GM23338 (cell line): Measurements from ENCODE around the gene FZD4. TPM values are rescaled to one million over a fixed set of nuclear protein-coding genes. Genes with fewer than 3 reads are reported as not detected.

ENCODE experiments used
- ATAC-seq: fragments of 200-7000 bp; cut with Tn5 transposase; 3 replicates; pipeline ENCODE4 v1.9.1; 2020
- DNase-seq: peaks from one replicate; pipeline ENCODE4 v3.0.0-alpha.2; 2015; ENCODE audit warnings: low spot score
- H2AFZ ChIP-seq: fragments of 200-600 bp; sonication (generic); 2 replicates; pipeline ENCODE4 v1.8.0; 2016; ENCODE audit warnings: antibody characterized with exemption, mild to moderate bottlenecking, moderate library complexity
- H3F3A ChIP-seq: fragments of 200-600 bp; sonication (generic); replicated peaks from 2 replicates; pipeline ENCODE4 v1.8.0; 2017; ENCODE audit warnings: antibody characterized with exemption, mixed run types, low read depth
- H3K27ac ChIP-seq: fragments of 200-600 bp; sonication (generic); 2 replicates; pipeline ENCODE4 v1.6.1; 2016; ENCODE audit warnings: low read depth
- H3K27me3 ChIP-seq: fragments of 200-600 bp; sonication (generic); 2 replicates; pipeline ENCODE4 v1.8.0; 2016; ENCODE audit warnings: mild to moderate bottlenecking, mixed run types, moderate library complexity; ENCODE audit not compliant: insufficient read depth
- H3K36me3 ChIP-seq: fragments of 200-600 bp; sonication (generic); 2 replicates; pipeline ENCODE4 v1.8.0; 2016; ENCODE audit warnings: mild to moderate bottlenecking; ENCODE audit not compliant: insufficient read depth
- H3K4me1 ChIP-seq: fragments of 200-600 bp; sonication (generic); 2 replicates; pipeline ENCODE4 v1.8.0; 2016; ENCODE audit warnings: mild to moderate bottlenecking, moderate library complexity; ENCODE audit not compliant: insufficient read depth
- H3K4me2 ChIP-seq: fragments of 200-600 bp; sonication (generic); 2 replicates; pipeline ENCODE4 v1.7.1; 2017; ENCODE audit warnings: mixed run types
- H3K4me3 ChIP-seq: fragments of 200-600 bp; sonication (generic); 2 replicates; pipeline ENCODE4 v1.6.1; 2016; ENCODE audit warnings: mixed run types
- H3K79me2 ChIP-seq: fragments of 200-600 bp; sonication (generic); replicated peaks from 2 replicates; pipeline ENCODE4 v1.8.0; 2017; ENCODE audit warnings: mild to moderate bottlenecking; ENCODE audit not compliant: insufficient read depth
- H3K9me2 ChIP-seq: fragments of 200-600 bp; sonication (generic); 2 replicates; pipeline ENCODE4 v1.8.0; 2017; ENCODE audit not compliant: insufficient read depth
- H4K20me1 ChIP-seq: fragments of 200-600 bp; sonication (generic); replicated peaks from 2 replicates; pipeline ENCODE4 v1.8.0; 2017; ENCODE audit warnings: mild to moderate bottlenecking; ENCODE audit not compliant: insufficient read depth
- H3K27ac Mint-ChIP-seq: 2 replicates; pipeline ENCODE4 v1.8.0; 2020; ENCODE audit warnings: inconsistent platforms, mild to moderate bottlenecking, moderate library complexity, mixed read lengths
- H3K27me3 Mint-ChIP-seq: 3 replicates; pipeline ENCODE4 v1.8.0; 2022; ENCODE audit warnings: low read depth, mild to moderate bottlenecking, moderate library complexity, mixed read lengths, inconsistent platforms; ENCODE audit not compliant: insufficient read depth, poor library complexity
- H3K36me3 Mint-ChIP-seq: 3 replicates; pipeline ENCODE4 v1.8.0; 2021; ENCODE audit warnings: low read depth, mild to moderate bottlenecking, inconsistent platforms, moderate library complexity, mixed read lengths
- H3K4me1 Mint-ChIP-seq: 3 replicates; pipeline ENCODE4 v1.8.0; 2020; ENCODE audit warnings: mild to moderate bottlenecking, inconsistent platforms, mixed read lengths
- H3K4me3 Mint-ChIP-seq: 3 replicates; pipeline ENCODE4 v1.8.0; 2021; ENCODE audit warnings: moderate library complexity, mild to moderate bottlenecking, inconsistent platforms, mixed read lengths
- H3K9me3 Mint-ChIP-seq: 3 replicates; pipeline ENCODE4 v1.8.0; 2020; ENCODE audit warnings: moderate library complexity, mild to moderate bottlenecking, inconsistent platforms, mixed read lengths
- CREB1 ChIP-seq: fragments of 250-450 bp; sonication (Bioruptor Pico); IDR thresholded peaks from 2 replicates; pipeline ENCODE4 v1.5.0; 2020; ENCODE audit warnings: low read depth, mild to moderate bottlenecking, moderate library complexity
- EZH2 ChIP-seq: fragments of 200-600 bp; sonication (generic); IDR thresholded peaks from one replicate; pipeline ENCODE4 v1.8.0; 2017; ENCODE audit warnings: antibody characterized with exemption, mild to moderate bottlenecking, low read depth; ENCODE audit not compliant: unreplicated experiment
- EZH2phosphoT487 ChIP-seq: fragments of 200-600 bp; sonication (generic); IDR thresholded peaks from one replicate; pipeline ENCODE4 v1.8.1; 2018; ENCODE audit warnings: antibody characterized with exemption; ENCODE audit not compliant: unreplicated experiment
- JUNB ChIP-seq: IDR thresholded peaks from one replicate; pipeline ENCODE4 v1.6.1; 2016; ENCODE audit warnings: antibody characterized with exemption; ENCODE audit not compliant: unreplicated experiment
- NANOG ChIP-seq: IDR thresholded peaks from 2 replicates; pipeline ENCODE4 v1.6.1; 2016; ENCODE audit warnings: antibody characterized with exemption, borderline replicate concordance
- POLR2AphosphoS5 ChIP-seq: IDR thresholded peaks from 2 replicates; pipeline ENCODE4 v1.6.1; 2016; ENCODE audit warnings: antibody characterized with exemption, low read depth
- STAT1 ChIP-seq: IDR thresholded peaks from one replicate; pipeline ENCODE4 v1.6.1; 2016; ENCODE audit warnings: antibody characterized with exemption; ENCODE audit not compliant: unreplicated experiment
- ZNF114 ChIP-seq: fragments of 250-450 bp; sonication (Bioruptor Pico); IDR thresholded peaks from 2 replicates; pipeline ENCODE4 v1.5.0; 2020; ENCODE audit warnings: mild to moderate bottlenecking, moderate library complexity
- ZNF331 ChIP-seq: fragments of 250-450 bp; sonication (Bioruptor Pico); IDR thresholded peaks from 2 replicates; pipeline ENCODE4 v1.5.0; 2020; ENCODE audit warnings: low read depth, mild to moderate bottlenecking, moderate library complexity
- polyA plus RNA-seq: library from polyadenylated mRNA; unstranded; fragments of >200 nt; fragmentation: Nextera tagmentation; extraction: Ambion mirVana; gene quantifications from 2 replicates; pipeline ENCODE4 v1.2.1, GENCODE V29; 2016
- total RNA-seq: library from RNA; depleted of rRNA; stranded (reverse); fragments of >200 nt; shearing (Covaris generic); gene quantifications from 2 replicates; pipeline ENCODE4 v1.2.3, GENCODE V29; 2014
- TF ChIP-seq, protein P1 (sequence below): IDR thresholded peaks from one replicate; pipeline ENCODE4 v1.6.1; 2018; ENCODE audit warnings: antibody characterized with exemption; ENCODE audit not compliant: unreplicated experiment
- TF ChIP-seq, protein P2 (sequence below), 2 experiments: fragments of 200-600 bp in 1 of 2; sonication (generic) in 1 of 2; conservative IDR thresholded peaks; 2 replicates each; pipeline versions ENCODE4 v1.5.1 to v1.6.1; 2016 to 2017; ENCODE audit warnings: antibody characterized with exemption in 2 of 2, low read depth in 2 of 2, mild to moderate bottlenecking in 2 of 2, moderate library complexity in 1 of 2
- TF ChIP-seq, protein P3 (sequence below): IDR thresholded peaks from 2 replicates; pipeline ENCODE4 v1.6.1; 2016; ENCODE audit warnings: antibody characterized with exemption
- TF ChIP-seq, protein P4 (sequence below): fragments of 250-450 bp; sonication (Bioruptor Pico); IDR thresholded peaks from 2 replicates; pipeline ENCODE4 v1.5.0; 2020; ENCODE audit warnings: mild to moderate bottlenecking, moderate library complexity

FZD4 gene
- total and polyA plus RNA-seq, 2 experiments from 2014 or later, result 1.4 to 8.9 TPM

DNA sequence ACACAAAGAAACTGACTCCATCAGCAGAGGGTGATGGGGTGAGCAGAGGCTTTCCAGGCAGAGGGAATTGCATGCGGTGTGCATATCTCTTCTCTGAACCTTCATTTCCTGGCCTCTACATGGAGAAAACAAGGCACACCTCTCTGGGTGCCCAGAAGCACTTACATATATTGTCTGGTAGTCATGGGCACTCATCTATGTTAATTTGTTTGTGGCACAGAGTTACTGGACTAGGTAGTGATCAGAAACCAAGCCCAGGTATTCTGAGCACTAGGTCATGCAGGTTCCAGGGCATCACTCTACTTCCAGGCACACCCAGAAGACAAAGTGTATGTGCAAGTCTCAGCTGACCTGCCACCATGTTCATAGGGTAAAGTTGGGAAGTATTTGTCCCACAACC, 56.5 kb downstream of the FZD4 start:
- Mint-ChIP-seq H3K27ac (no peak overlapping the region), H3K27me3 (no peaks in the 10 kb centered on the region), H3K36me3 (no peaks in the 10 kb centered on the region), H3K4me3 (no peak overlapping the region), H3K9me3 (no peaks in the 10 kb centered on the region), H3K4me1 (no peaks in the 10 kb centered on the region)
- Histone ChIP-seq H3K4me2 (no peak overlapping the region), H2AFZ (no peak overlapping the region), H3K27me3 (no peaks in the 10 kb centered on the region), H3K4me3 (no peak overlapping the region), H3K9me2 (no peaks in the 10 kb centered on the region), H3K27ac (no peak overlapping the region), H4K20me1 (no peaks in the 10 kb centered on the region), H3K36me3 (no peaks in the 10 kb centered on the region), H3K79me2 (no peaks in the 10 kb centered on the region), H3F3A (no peaks in the 10 kb centered on the region), H3K4me1 (no peaks in the 10 kb centered on the region)
- TF ChIP-seq, protein P1, sequence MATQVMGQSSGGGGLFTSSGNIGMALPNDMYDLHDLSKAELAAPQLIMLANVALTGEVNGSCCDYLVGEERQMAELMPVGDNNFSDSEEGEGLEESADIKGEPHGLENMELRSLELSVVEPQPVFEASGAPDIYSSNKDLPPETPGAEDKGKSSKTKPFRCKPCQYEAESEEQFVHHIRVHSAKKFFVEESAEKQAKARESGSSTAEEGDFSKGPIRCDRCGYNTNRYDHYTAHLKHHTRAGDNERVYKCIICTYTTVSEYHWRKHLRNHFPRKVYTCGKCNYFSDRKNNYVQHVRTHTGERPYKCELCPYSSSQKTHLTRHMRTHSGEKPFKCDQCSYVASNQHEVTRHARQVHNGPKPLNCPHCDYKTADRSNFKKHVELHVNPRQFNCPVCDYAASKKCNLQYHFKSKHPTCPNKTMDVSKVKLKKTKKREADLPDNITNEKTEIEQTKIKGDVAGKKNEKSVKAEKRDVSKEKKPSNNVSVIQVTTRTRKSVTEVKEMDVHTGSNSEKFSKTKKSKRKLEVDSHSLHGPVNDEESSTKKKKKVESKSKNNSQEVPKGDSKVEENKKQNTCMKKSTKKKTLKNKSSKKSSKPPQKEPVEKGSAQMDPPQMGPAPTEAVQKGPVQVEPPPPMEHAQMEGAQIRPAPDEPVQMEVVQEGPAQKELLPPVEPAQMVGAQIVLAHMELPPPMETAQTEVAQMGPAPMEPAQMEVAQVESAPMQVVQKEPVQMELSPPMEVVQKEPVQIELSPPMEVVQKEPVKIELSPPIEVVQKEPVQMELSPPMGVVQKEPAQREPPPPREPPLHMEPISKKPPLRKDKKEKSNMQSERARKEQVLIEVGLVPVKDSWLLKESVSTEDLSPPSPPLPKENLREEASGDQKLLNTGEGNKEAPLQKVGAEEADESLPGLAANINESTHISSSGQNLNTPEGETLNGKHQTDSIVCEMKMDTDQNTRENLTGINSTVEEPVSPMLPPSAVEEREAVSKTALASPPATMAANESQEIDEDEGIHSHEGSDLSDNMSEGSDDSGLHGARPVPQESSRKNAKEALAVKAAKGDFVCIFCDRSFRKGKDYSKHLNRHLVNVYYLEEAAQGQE, result no peak
- no peak for TF ChIP-seq CREB1 (CRISPR knock-in tag)
- TF ChIP-seq ZNF114 (CRISPR knock-in tag), result no peak
- no peak for TF ChIP-seq ZNF331
- TF ChIP-seq, protein P2, sequence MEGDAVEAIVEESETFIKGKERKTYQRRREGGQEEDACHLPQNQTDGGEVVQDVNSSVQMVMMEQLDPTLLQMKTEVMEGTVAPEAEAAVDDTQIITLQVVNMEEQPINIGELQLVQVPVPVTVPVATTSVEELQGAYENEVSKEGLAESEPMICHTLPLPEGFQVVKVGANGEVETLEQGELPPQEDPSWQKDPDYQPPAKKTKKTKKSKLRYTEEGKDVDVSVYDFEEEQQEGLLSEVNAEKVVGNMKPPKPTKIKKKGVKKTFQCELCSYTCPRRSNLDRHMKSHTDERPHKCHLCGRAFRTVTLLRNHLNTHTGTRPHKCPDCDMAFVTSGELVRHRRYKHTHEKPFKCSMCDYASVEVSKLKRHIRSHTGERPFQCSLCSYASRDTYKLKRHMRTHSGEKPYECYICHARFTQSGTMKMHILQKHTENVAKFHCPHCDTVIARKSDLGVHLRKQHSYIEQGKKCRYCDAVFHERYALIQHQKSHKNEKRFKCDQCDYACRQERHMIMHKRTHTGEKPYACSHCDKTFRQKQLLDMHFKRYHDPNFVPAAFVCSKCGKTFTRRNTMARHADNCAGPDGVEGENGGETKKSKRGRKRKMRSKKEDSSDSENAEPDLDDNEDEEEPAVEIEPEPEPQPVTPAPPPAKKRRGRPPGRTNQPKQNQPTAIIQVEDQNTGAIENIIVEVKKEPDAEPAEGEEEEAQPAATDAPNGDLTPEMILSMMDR (conservative IDR thresholded peaks at IDR 0.05; ENCODE audit: low read depth in 2 of 2), result no peak
- no peak for TF ChIP-seq EZH2
- no peak for TF ChIP-seq EZH2phosphoT487
- TF ChIP-seq, protein P3, sequence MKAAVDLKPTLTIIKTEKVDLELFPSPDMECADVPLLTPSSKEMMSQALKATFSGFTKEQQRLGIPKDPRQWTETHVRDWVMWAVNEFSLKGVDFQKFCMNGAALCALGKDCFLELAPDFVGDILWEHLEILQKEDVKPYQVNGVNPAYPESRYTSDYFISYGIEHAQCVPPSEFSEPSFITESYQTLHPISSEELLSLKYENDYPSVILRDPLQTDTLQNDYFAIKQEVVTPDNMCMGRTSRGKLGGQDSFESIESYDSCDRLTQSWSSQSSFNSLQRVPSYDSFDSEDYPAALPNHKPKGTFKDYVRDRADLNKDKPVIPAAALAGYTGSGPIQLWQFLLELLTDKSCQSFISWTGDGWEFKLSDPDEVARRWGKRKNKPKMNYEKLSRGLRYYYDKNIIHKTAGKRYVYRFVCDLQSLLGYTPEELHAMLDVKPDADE, result no peak
- TF ChIP-seq, protein P4, sequence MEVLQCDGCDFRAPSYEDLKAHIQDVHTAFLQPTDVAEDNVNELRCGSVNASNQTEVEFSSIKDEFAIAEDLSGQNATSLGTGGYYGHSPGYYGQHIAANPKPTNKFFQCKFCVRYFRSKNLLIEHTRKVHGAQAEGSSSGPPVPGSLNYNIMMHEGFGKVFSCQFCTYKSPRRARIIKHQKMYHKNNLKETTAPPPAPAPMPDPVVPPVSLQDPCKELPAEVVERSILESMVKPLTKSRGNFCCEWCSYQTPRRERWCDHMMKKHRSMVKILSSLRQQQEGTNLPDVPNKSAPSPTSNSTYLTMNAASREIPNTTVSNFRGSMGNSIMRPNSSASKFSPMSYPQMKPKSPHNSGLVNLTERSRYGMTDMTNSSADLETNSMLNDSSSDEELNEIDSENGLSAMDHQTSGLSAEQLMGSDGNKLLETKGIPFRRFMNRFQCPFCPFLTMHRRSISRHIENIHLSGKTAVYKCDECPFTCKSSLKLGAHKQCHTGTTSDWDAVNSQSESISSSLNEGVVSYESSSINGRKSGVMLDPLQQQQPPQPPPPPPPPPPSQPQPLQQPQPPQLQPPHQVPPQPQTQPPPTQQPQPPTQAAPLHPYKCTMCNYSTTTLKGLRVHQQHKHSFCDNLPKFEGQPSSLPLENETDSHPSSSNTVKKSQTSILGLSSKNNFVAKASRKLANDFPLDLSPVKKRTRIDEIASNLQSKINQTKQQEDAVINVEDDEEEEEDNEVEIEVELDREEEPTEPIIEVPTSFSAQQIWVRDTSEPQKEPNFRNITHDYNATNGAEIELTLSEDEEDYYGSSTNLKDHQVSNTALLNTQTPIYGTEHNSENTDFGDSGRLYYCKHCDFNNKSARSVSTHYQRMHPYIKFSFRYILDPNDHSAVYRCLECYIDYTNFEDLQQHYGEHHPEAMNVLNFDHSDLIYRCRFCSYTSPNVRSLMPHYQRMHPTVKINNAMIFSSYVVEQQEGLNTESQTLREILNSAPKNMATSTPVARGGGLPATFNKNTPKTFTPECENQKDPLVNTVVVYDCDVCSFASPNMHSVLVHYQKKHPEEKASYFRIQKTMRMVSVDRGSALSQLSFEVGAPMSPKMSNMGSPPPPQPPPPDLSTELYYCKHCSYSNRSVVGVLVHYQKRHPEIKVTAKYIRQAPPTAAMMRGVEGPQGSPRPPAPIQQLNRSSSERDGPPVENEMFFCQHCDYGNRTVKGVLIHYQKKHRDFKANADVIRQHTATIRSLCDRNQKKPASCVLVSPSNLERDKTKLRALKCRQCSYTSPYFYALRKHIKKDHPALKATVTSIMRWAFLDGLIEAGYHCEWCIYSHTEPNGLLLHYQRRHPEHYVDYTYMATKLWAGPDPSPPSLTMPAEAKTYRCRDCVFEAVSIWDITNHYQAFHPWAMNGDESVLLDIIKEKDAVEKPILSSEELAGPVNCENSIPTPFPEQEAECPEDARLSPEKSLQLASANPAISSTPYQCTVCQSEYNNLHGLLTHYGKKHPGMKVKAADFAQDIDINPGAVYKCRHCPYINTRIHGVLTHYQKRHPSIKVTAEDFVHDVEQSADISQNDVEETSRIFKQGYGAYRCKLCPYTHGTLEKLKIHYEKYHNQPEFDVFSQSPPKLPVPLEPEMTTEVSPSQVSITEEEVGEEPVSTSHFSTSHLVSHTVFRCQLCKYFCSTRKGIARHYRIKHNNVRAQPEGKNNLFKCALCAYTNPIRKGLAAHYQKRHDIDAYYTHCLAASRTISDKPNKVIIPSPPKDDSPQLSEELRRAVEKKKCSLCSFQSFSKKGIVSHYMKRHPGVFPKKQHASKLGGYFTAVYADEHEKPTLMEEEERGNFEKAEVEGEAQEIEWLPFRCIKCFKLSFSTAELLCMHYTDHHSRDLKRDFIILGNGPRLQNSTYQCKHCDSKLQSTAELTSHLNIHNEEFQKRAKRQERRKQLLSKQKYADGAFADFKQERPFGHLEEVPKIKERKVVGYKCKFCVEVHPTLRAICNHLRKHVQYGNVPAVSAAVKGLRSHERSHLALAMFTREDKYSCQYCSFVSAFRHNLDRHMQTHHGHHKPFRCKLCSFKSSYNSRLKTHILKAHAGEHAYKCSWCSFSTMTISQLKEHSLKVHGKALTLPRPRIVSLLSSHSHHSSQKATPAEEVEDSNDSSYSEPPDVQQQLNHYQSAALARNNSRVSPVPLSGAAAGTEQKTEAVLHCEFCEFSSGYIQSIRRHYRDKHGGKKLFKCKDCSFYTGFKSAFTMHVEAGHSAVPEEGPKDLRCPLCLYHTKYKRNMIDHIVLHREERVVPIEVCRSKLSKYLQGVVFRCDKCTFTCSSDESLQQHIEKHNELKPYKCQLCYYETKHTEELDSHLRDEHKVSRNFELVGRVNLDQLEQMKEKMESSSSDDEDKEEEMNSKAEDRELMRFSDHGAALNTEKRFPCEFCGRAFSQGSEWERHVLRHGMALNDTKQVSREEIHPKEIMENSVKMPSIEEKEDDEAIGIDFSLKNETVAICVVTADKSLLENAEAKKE (CRISPR knock-in tag), result no peak
- no peak for TF ChIP-seq STAT1
- no peak for TF ChIP-seq JUNB
- no peak for TF ChIP-seq POLR2AphosphoS5
- no peak for TF ChIP-seq NANOG
- no peak for DNase-seq
- no peak for ATAC-seq
